ENCODE results near the gene HIPK2.

Gene HIPK2

GRCh38 chr7:139807009-139807408 is 29.2 kb upstream of the HIPK2 start:
- H3K9me3 ChIP-seq (ENCODE audit: control extremely low read depth in 1 of 5, control insufficient read depth in 4 of 5, insufficient read depth in 2 of 5, low read depth in 1 of 5, low read length in 4 of 5), result peaks cover 0 to 7% (median 4%) of the 10 kb centered on the region in 5 experiments
- peaks cover 5 to 20% (median 13%) of the 10 kb centered on the region in 4 experiments for H3K4me1 ChIP-seq (ENCODE audit: control extremely low read depth in 1 of 4, control insufficient read depth in 4 of 4, insufficient read depth in 4 of 4, low read length in 3 of 4)
- H3K27ac ChIP-seq (ENCODE audit: insufficient read depth in 1 of 2, low read depth in 1 of 2, low read length in 2 of 2, poor library complexity in 1 of 2, severe bottlenecking in 2 of 2), result no peak overlapping the region
- no peaks in the 10 kb centered on the region for H3K27me3 ChIP-seq (replicated peaks in 2 of 5; ENCODE audit: control insufficient read depth in 4 of 5, insufficient read depth in 5 of 5, low read length in 4 of 5)
- no peak for DNase-seq
- CTCF ChIA-PET, result no interaction called here
- H3K36me3 ChIP-seq (ENCODE audit: control insufficient read depth in 4 of 4, insufficient read depth in 4 of 4, low read length in 3 of 4), result no peaks in the 10 kb centered on the region
- 96% methylated on average over 3 of the region's 3 CpGs for WGBS (ENCODE audit: insufficient coverage)
- POLR2A ChIA-PET, result no interaction called here
- no peak overlapping the region for H3K4me3 ChIP-seq (ENCODE audit: control insufficient read depth in 1 of 7, extremely low read depth in 1 of 7, insufficient read depth in 4 of 7, low read depth in 2 of 7, low read length in 6 of 7)

DNA sequence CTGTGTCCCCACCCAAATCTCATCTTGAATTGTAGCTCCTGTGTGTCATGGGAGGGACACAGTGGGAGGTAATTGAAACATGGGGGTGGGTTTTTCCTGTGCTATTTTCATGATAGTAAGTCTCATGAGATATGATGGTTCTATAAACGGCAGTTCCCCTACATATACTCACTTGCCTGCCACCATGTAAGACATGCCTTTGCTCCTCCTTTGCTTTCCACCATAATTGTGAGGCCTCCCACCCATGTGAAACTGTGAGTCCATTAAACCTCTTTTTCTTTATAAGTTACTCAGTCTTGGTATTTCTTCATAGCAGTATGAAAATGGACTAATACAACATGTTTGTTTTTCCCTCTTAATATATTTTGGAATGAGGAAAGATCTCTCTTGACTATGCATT is 26.8 kb upstream of the HIPK2 start:
- H3K9me3 ChIP-seq (ENCODE audit: control extremely low read depth in 1 of 5, control insufficient read depth in 4 of 5, insufficient read depth in 2 of 5, low read depth in 1 of 5, low read length in 4 of 5), result peaks cover 0 to 8% (median 4%) of the 10 kb centered on the region in 5 experiments
- CTCF ChIA-PET, result no interaction called here
- WGBS (ENCODE audit: insufficient coverage), result no CpG with 5 or more reads among the region's 1 CpG
- H3K27ac ChIP-seq (ENCODE audit: insufficient read depth in 1 of 2, low read depth in 1 of 2, low read length in 2 of 2, poor library complexity in 1 of 2, severe bottlenecking in 2 of 2), result no peak overlapping the region
- no peak overlapping the region for H3K4me3 ChIP-seq (ENCODE audit: control insufficient read depth in 1 of 7, extremely low read depth in 1 of 7, insufficient read depth in 4 of 7, low read depth in 2 of 7, low read length in 6 of 7)
- no peaks in the 10 kb centered on the region for H3K36me3 ChIP-seq (ENCODE audit: control insufficient read depth in 4 of 4, insufficient read depth in 4 of 4, low read length in 3 of 4)
- peaks cover 0 to 5% (median 1%) of the 10 kb centered on the region in 4 experiments for H3K4me1 ChIP-seq (ENCODE audit: control extremely low read depth in 1 of 4, control insufficient read depth in 4 of 4, insufficient read depth in 4 of 4, low read length in 3 of 4)
- no peaks in the 10 kb centered on the region for H3K27me3 ChIP-seq (replicated peaks in 2 of 5; ENCODE audit: control insufficient read depth in 4 of 5, insufficient read depth in 5 of 5, low read length in 4 of 5)
- no peak for DNase-seq
- POLR2A ChIA-PET, result no interaction called here

GRCh38 chr7:139799586-139799985 is 21.8 kb upstream of the HIPK2 start:
- Histone ChIP-seq H3K9me3 (ENCODE audit: control extremely low read depth in 1 of 5, control insufficient read depth in 4 of 5, insufficient read depth in 2 of 5, low read depth in 1 of 5, low read length in 4 of 5) (peaks cover 0 to 8% (median 4%) of the 10 kb centered on the region in 5 experiments), H3K4me3 (ENCODE audit: control insufficient read depth in 1 of 7, extremely low read depth in 1 of 7, insufficient read depth in 4 of 7, low read depth in 2 of 7, low read length in 6 of 7) (no peak overlapping the region), H3K36me3 (ENCODE audit: control insufficient read depth in 4 of 4, insufficient read depth in 4 of 4, low read length in 3 of 4) (no peaks in the 10 kb centered on the region), H3K4me1 (ENCODE audit: control extremely low read depth in 1 of 4, control insufficient read depth in 4 of 4, insufficient read depth in 4 of 4, low read length in 3 of 4) (peaks cover 0 to 11% (median 5%) of the 10 kb centered on the region in 4 experiments), H3K27ac (ENCODE audit: insufficient read depth in 1 of 2, low read depth in 1 of 2, low read length in 2 of 2, poor library complexity in 1 of 2, severe bottlenecking in 2 of 2) (no peak overlapping the region), H3K27me3 (replicated peaks in 2 of 5; ENCODE audit: control insufficient read depth in 4 of 5, insufficient read depth in 5 of 5, low read length in 4 of 5) (no peaks in the 10 kb centered on the region)
- ChIA-PET CTCF (interaction anchor here (0.7 to 1.3 kb wide), 4 partner anchors 10 to 203 kb away, joined by 3 to 4 read pairs (median 4); no protein-coding TSS in a partner anchor), POLR2A (no interaction called here)
- 17% methylated on average over 2 of the region's 2 CpGs for WGBS (ENCODE audit: insufficient coverage)
- peak in 2 of 3 donors; percentile 73 to 79 for DNase-seq

GRCh38 chr7:139798892-139799291 is 21.1 kb upstream of the HIPK2 start:
- Histone ChIP-seq H3K27me3 (replicated peaks in 2 of 5; ENCODE audit: control insufficient read depth in 4 of 5, insufficient read depth in 5 of 5, low read length in 4 of 5) (no peaks in the 10 kb centered on the region), H3K36me3 (ENCODE audit: control insufficient read depth in 4 of 4, insufficient read depth in 4 of 4, low read length in 3 of 4) (no peaks in the 10 kb centered on the region), H3K27ac (ENCODE audit: insufficient read depth in 1 of 2, low read depth in 1 of 2, low read length in 2 of 2, poor library complexity in 1 of 2, severe bottlenecking in 2 of 2) (no peak overlapping the region), H3K4me3 (ENCODE audit: control insufficient read depth in 1 of 7, extremely low read depth in 1 of 7, insufficient read depth in 4 of 7, low read depth in 2 of 7, low read length in 6 of 7) (no peak overlapping the region), H3K4me1 (ENCODE audit: control extremely low read depth in 1 of 4, control insufficient read depth in 4 of 4, insufficient read depth in 4 of 4, low read length in 3 of 4) (peaks cover 0 to 11% (median 5%) of the 10 kb centered on the region in 4 experiments), H3K9me3 (ENCODE audit: control extremely low read depth in 1 of 5, control insufficient read depth in 4 of 5, insufficient read depth in 2 of 5, low read depth in 1 of 5, low read length in 4 of 5) (peaks cover 0 to 8% (median 4%) of the 10 kb centered on the region in 5 experiments)
- ChIA-PET POLR2A (no interaction called here), CTCF (interaction anchor here (0.7 to 1.3 kb wide), 4 partner anchors 11 to 204 kb away, joined by 3 to 4 read pairs (median 4); no protein-coding TSS in a partner anchor)
- no peak for DNase-seq
- WGBS (ENCODE audit: insufficient coverage), result 100% methylated on average over 2 of the region's 4 CpGs

GRCh38 chr7:139798221-139798620 is 20.4 kb upstream of the HIPK2 start:
- Histone ChIP-seq H3K9me3 (ENCODE audit: control extremely low read depth in 1 of 5, control insufficient read depth in 4 of 5, insufficient read depth in 2 of 5, low read depth in 1 of 5, low read length in 4 of 5) (peaks cover 0 to 4% (median 0%) of the 10 kb centered on the region in 5 experiments), H3K27me3 (replicated peaks in 2 of 5; ENCODE audit: control insufficient read depth in 4 of 5, insufficient read depth in 5 of 5, low read length in 4 of 5) (no peaks in the 10 kb centered on the region), H3K36me3 (ENCODE audit: control insufficient read depth in 4 of 4, insufficient read depth in 4 of 4, low read length in 3 of 4) (no peaks in the 10 kb centered on the region), H3K27ac (ENCODE audit: insufficient read depth in 1 of 2, low read depth in 1 of 2, low read length in 2 of 2, poor library complexity in 1 of 2, severe bottlenecking in 2 of 2) (no peak overlapping the region), H3K4me1 (ENCODE audit: control extremely low read depth in 1 of 4, control insufficient read depth in 4 of 4, insufficient read depth in 4 of 4, low read length in 3 of 4) (peaks cover 0 to 11% (median 5%) of the 10 kb centered on the region in 4 experiments), H3K4me3 (ENCODE audit: control insufficient read depth in 1 of 7, extremely low read depth in 1 of 7, insufficient read depth in 4 of 7, low read depth in 2 of 7, low read length in 6 of 7) (peak overlapping the region in 1 of 7 experiments; percentile 42)
- DNase-seq, result peak in 1 of 3 donors; percentile 21
- POLR2A ChIA-PET, result no interaction called here
- WGBS (ENCODE audit: insufficient coverage), result 35% methylated on average over 9 of the region's 10 CpGs
- CTCF ChIA-PET, result no interaction called here

GRCh38 chr7:139797607-139798006 is 19.8 kb upstream of the HIPK2 start:
- Histone ChIP-seq H3K4me3 (ENCODE audit: control insufficient read depth in 1 of 7, extremely low read depth in 1 of 7, insufficient read depth in 4 of 7, low read depth in 2 of 7, low read length in 6 of 7) (no peak overlapping the region), H3K36me3 (ENCODE audit: control insufficient read depth in 4 of 4, insufficient read depth in 4 of 4, low read length in 3 of 4) (no peaks in the 10 kb centered on the region), H3K9me3 (ENCODE audit: control extremely low read depth in 1 of 5, control insufficient read depth in 4 of 5, insufficient read depth in 2 of 5, low read depth in 1 of 5, low read length in 4 of 5) (peaks cover 0 to 4% (median 0%) of the 10 kb centered on the region in 5 experiments), H3K27ac (ENCODE audit: insufficient read depth in 1 of 2, low read depth in 1 of 2, low read length in 2 of 2, poor library complexity in 1 of 2, severe bottlenecking in 2 of 2) (no peak overlapping the region), H3K27me3 (replicated peaks in 2 of 5; ENCODE audit: control insufficient read depth in 4 of 5, insufficient read depth in 5 of 5, low read length in 4 of 5) (no peaks in the 10 kb centered on the region), H3K4me1 (ENCODE audit: control extremely low read depth in 1 of 4, control insufficient read depth in 4 of 4, insufficient read depth in 4 of 4, low read length in 3 of 4) (peaks cover 0 to 11% (median 5%) of the 10 kb centered on the region in 4 experiments)
- no peak for DNase-seq
- ChIA-PET CTCF (no interaction called here), POLR2A (no interaction called here)
- WGBS (ENCODE audit: insufficient coverage), result 90% methylated on average over 2 of the region's 2 CpGs

DNA sequence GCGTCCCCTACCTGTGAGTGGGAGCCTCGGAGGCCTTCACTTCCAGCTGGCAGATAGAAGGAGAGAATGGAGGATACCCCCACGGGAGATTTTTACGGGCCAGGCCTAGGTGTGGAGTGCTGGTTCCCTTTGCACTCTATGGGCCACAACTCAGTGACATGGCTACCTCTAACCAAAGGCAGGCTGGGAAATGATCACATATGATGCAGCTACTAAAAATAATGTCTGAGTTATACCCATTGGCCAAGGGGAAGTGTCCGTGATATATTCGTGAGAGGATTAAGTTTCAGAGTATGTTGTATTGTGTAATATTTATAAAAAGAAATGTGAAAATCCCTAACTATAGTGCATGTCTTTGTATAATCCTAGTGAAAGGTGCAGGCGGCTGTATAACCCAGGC is 13.5 kb upstream of the HIPK2 start:
- Histone ChIP-seq H3K27ac (ENCODE audit: insufficient read depth in 1 of 2, low read depth in 1 of 2, low read length in 2 of 2, poor library complexity in 1 of 2, severe bottlenecking in 2 of 2) (no peak overlapping the region), H3K36me3 (ENCODE audit: control insufficient read depth in 4 of 4, insufficient read depth in 4 of 4, low read length in 3 of 4) (no peaks in the 10 kb centered on the region), H3K9me3 (ENCODE audit: control extremely low read depth in 1 of 5, control insufficient read depth in 4 of 5, insufficient read depth in 2 of 5, low read depth in 1 of 5, low read length in 4 of 5) (no peaks in the 10 kb centered on the region), H3K4me3 (ENCODE audit: control insufficient read depth in 1 of 7, extremely low read depth in 1 of 7, insufficient read depth in 4 of 7, low read depth in 2 of 7, low read length in 6 of 7) (no peak overlapping the region), H3K27me3 (replicated peaks in 2 of 5; ENCODE audit: control insufficient read depth in 4 of 5, insufficient read depth in 5 of 5, low read length in 4 of 5) (no peaks in the 10 kb centered on the region), H3K4me1 (ENCODE audit: control extremely low read depth in 1 of 4, control insufficient read depth in 4 of 4, insufficient read depth in 4 of 4, low read length in 3 of 4) (no peaks in the 10 kb centered on the region)
- CTCF ChIA-PET, result no interaction called here
- POLR2A ChIA-PET, result no interaction called here
- WGBS (ENCODE audit: insufficient coverage), result 96% methylated on average over 6 of the region's 7 CpGs
- no peak for DNase-seq
